Hypothalamus (tissue), 51 donors: ENCODE data around the gene RANBP17.
"Not testable (repeated sequence)": the region's sequence is repeated elsewhere in the genome, so short reads cannot be mapped to it uniquely, and the experiment has no call there.

Experiments used
- DNase-seq, 51 donors: peaks; one replicate each; lab custom pipeline; 2025; lab: John Stamatoyannopoulos, UW

Gene RANBP17

GRCh38 chr5:171275841-171276544, 414.2 kb downstream of the RANBP17 start:
- DNase-seq = no peak

- DNase-seq = no peak
Observed at GRCh38 chr5:171283753-171284152, 421.9 kb downstream of the RANBP17 start.

- DNase-seq = no peak
Observed at GRCh38 chr5:171285465-171285864, 423.6 kb downstream of the RANBP17 start.

GRCh38 chr5:171288066-171288465, 426.2 kb downstream of the RANBP17 start:
- DNase-seq = no peak

- DNase-seq = no peak
Observed at GRCh38 chr5:171291371-171291770, 429.6 kb downstream of the RANBP17 start.

- no peak for DNase-seq
Observed at GRCh38 chr5:171295299-171295698, 433.5 kb downstream of the RANBP17 start.

GRCh38 chr5:171295801-171296200, 434.0 kb downstream of the RANBP17 start:
- no peak for DNase-seq

GRCh38 chr5:171297941-171298340, 436.1 kb downstream of the RANBP17 start:
- DNase-seq = not testable (repeated sequence)

GRCh38 chr5:171299228-171299627, 437.4 kb downstream of the RANBP17 start:
- DNase-seq = no peak

GRCh38 chr5:171299851-171300250, 438.0 kb downstream of the RANBP17 start:
- DNase-seq = no peak

GRCh38 chr5:171300358-171300757, 438.5 kb downstream of the RANBP17 start:
- no peak for DNase-seq

- DNase-seq = no peak
Observed at GRCh38 chr5:171306166-171306565, 444.3 kb downstream of the RANBP17 start.

GRCh38 chr5:171306781-171307591, 445.2 kb downstream of the RANBP17 start:
- DNase-seq = no peak

GRCh38 chr5:171307789-171308452, 446.1 kb downstream of the RANBP17 start:
- DNase-seq = no peak

- DNase-seq = no peak
Observed at GRCh38 chr5:171308453-171309275, 446.8 kb downstream of the RANBP17 start, which contains the start of gene TLX3. Gene TLX3 (plus strand): TSS chr5:171309248. CDS start chr5:171309366, 118 bp downstream.

GRCh38 chr5:171309276-171310211, 447.7 kb downstream of the RANBP17 start:
- no peak for DNase-seq

- no peak for DNase-seq
Observed at GRCh38 chr5:171310212-171310818, 448.5 kb downstream of the RANBP17 start.

GRCh38 chr5:171310819-171311321, 449.1 kb downstream of the RANBP17 start:
- DNase-seq = no peak
